GM12878 (cell line): ENCODE data around the gene CACNA1D. TPM values are rescaled to one million over a fixed set of nuclear protein-coding genes. Genes with fewer than 3 reads are reported as not detected.
A peak's percentile ranks its signal among the peaks of the same experiment; 100 is the strongest.

Source experiments
- ATAC-seq: fragments of 200-7000 bp; cut with Tn5 transposase; 3 replicates; pipeline ENCODE4 v1.9.1; 2020; ENCODE audit warnings: mild to moderate bottlenecking, moderate library complexity
- BruUV-seq: library from RNA; stranded (reverse); fragments of 400-500 nt; replicated peaks from 2 replicates; lab custom pipeline; 2021; lab: Mats Ljungman, UMichigan
- CTCF ChIA-PET: fragments of 300-600 bp; sonication (Branson Sonifier 250); formaldehyde crosslinking; extraction: SDS; loops from one replicate; lab custom pipeline; 2021; ENCODE audit warnings: inconsistent platforms; lab: Yijun Ruan, JAX
- POLR2A ChIA-PET: fragments of 350-600 bp; formaldehyde crosslinking; extraction: SDS; loops from one replicate; lab custom pipeline; 2021; ENCODE audit warnings: inconsistent platforms; lab: Charles Lee
- RAD21 ChIA-PET: fragments of 300-600 bp; sonication (Branson Sonifier 250); formaldehyde crosslinking; loops from one replicate; lab custom pipeline; 2023; ENCODE audit warnings: antibody characterized with exemption; ENCODE audit not compliant: unreplicated experiment; lab: Charles Lee
- SMC1A ChIA-PET: fragments of 300-600 bp; sonication (Branson Sonifier 250); formaldehyde crosslinking; loops from one replicate; lab custom pipeline; 2023; ENCODE audit not compliant: unreplicated experiment, uncharacterized antibody; lab: Charles Lee
- DNase-seq: peaks from one replicate; pipeline ENCODE4 v3.0.0-alpha.2; 2011; ENCODE audit warnings: low read depth, low spot score
- FAIRE-seq: peaks from 3 replicates; lab custom pipeline; 2011; peaks lifted over from hg19 to GRCh38; lab: Jason Lieb, UNC
- H2AFZ ChIP-seq: 2 replicates; pipeline ENCODE4 v1.6.0; 2011; ENCODE audit warnings: low read depth, low read length, control low read depth; ENCODE audit not compliant: control insufficient read depth
- H3K27ac ChIP-seq: 2 replicates; pipeline ENCODE4 v1.5.1; 2011; ENCODE audit warnings: control low read depth; ENCODE audit not compliant: control insufficient read depth, insufficient read depth
- H3K27me3 ChIP-seq, 2 experiments: replicated peaks in 1 of 2; 2 replicates each; pipeline versions ENCODE4 v1.6.0 to v1.6.1; 2011; ENCODE audit warnings: low read length in 1 of 2; ENCODE audit not compliant: control insufficient read depth in 2 of 2, insufficient read depth in 2 of 2
- H3K36me3 ChIP-seq, 2 experiments: 2 replicates each; pipeline ENCODE4 v1.5.1; 2011; ENCODE audit warnings: low read length in 1 of 2; ENCODE audit not compliant: control insufficient read depth in 2 of 2, insufficient read depth in 2 of 2
- H3K4me1 ChIP-seq: 2 replicates; pipeline ENCODE4 v1.6.1; 2011; ENCODE audit warnings: mild to moderate bottlenecking, low read length, moderate library complexity, mixed read lengths; ENCODE audit not compliant: control insufficient read depth, insufficient read depth
- H3K4me2 ChIP-seq: 2 replicates; pipeline ENCODE4 v1.6.0; 2011; ENCODE audit warnings: control low read depth; ENCODE audit not compliant: control insufficient read depth, insufficient read depth
- H3K4me3 ChIP-seq: fragments of 200-600 bp; sonication (generic); 2 replicates; pipeline ENCODE4 v1.5.1; 2016
- H3K79me2 ChIP-seq: 2 replicates; pipeline ENCODE4 v1.6.0; 2011; ENCODE audit warnings: low read length; ENCODE audit not compliant: control insufficient read depth, insufficient read depth
- H3K9ac ChIP-seq: 2 replicates; pipeline ENCODE4 v1.8.0; 2011; ENCODE audit warnings: low read length, control low read depth, mixed read lengths; ENCODE audit not compliant: control insufficient read depth, insufficient read depth
- H3K9me3 ChIP-seq: replicated peaks from 3 replicates; pipeline ENCODE4 v1.5.1; 2011; ENCODE audit warnings: mild to moderate bottlenecking, low read length; ENCODE audit not compliant: control insufficient read depth, insufficient read depth
- H4K20me1 ChIP-seq: 2 replicates; pipeline ENCODE4 v1.6.0; 2011; ENCODE audit not compliant: control insufficient read depth, insufficient read depth
- ASH2L ChIP-seq: fragments of 300-600, 200-600 bp; sonication (generic); IDR thresholded peaks from 2 replicates; pipeline ENCODE4 v1.6.1; 2017; ENCODE audit warnings: low read depth, mild to moderate bottlenecking, borderline replicate concordance
- BACH1 ChIP-seq: fragments of 450-650 bp; IDR thresholded peaks from 2 replicates; pipeline ENCODE4 v1.6.1; 2017; ENCODE audit warnings: mild to moderate bottlenecking, borderline replicate concordance
- BCL3 ChIP-seq: IDR thresholded peaks from 2 replicates; pipeline ENCODE4 v1.6.1; 2011; ENCODE audit warnings: borderline replicate concordance, low read depth, mild to moderate bottlenecking, moderate library complexity, low read length; ENCODE audit not compliant: insufficient read depth, poor library complexity, severe bottlenecking
- DPF2 ChIP-seq: fragments of 450-650 bp; IDR thresholded peaks from 2 replicates; pipeline ENCODE4 v1.6.1; 2017; ENCODE audit warnings: mild to moderate bottlenecking
- E4F1 ChIP-seq: fragments of 450-650 bp; IDR thresholded peaks from 2 replicates; pipeline ENCODE4 v1.6.1; 2018; ENCODE audit warnings: borderline replicate concordance, mild to moderate bottlenecking; ENCODE audit not compliant: partially characterized antibody
- EGR1 ChIP-seq, 2 experiments: IDR thresholded peaks; 1 replicate in 1 of 2; 2 replicates in 1 of 2; pipeline ENCODE4 v1.6.1; 2011 to 2012; ENCODE audit warnings: low read depth in 2 of 2, low read length in 2 of 2, borderline replicate concordance in 1 of 2, mild to moderate bottlenecking in 1 of 2, moderate library complexity in 1 of 2
- IKZF1 ChIP-seq: fragments of 450-650 bp; conservative IDR thresholded peaks from 2 replicates; pipeline ENCODE4 v1.6.1; 2017; ENCODE audit warnings: antibody characterized with exemption, mild to moderate bottlenecking
- IRF5 ChIP-seq: fragments of 450-650 bp; IDR thresholded peaks from 2 replicates; pipeline ENCODE4 v1.6.1; 2017; ENCODE audit warnings: borderline replicate concordance
- MTA2 ChIP-seq: fragments of 450-650 bp; IDR thresholded peaks from 2 replicates; pipeline ENCODE4 v1.6.1; 2016; ENCODE audit warnings: low read depth, mild to moderate bottlenecking, moderate library complexity
- MXI1 ChIP-seq: fragments of 150-350 bp; IDR thresholded peaks from 2 replicates; pipeline ENCODE4 v1.6.1; 2011; ENCODE audit warnings: low read depth, mild to moderate bottlenecking, inconsistent platforms, low read length, improper control_type of control experiment
- PKNOX1 ChIP-seq: fragments of 450-650 bp; IDR thresholded peaks from 2 replicates; pipeline ENCODE4 v1.6.1; 2016; ENCODE audit warnings: mild to moderate bottlenecking
- POLR2AphosphoS5 ChIP-seq: IDR thresholded peaks from 2 replicates; pipeline ENCODE4 v1.6.1; 2011; ENCODE audit warnings: mild to moderate bottlenecking, low read length, inconsistent platforms
- RELB ChIP-seq: fragments of 450-650 bp; IDR thresholded peaks from 2 replicates; pipeline ENCODE4 v1.6.1; 2017; ENCODE audit warnings: low read depth, mild to moderate bottlenecking, moderate library complexity
- STAT3 ChIP-seq: IDR thresholded peaks from 2 replicates; pipeline ENCODE4 v1.6.1; 2011; ENCODE audit warnings: low read depth, low read length, improper control_type of control experiment
- WGBS: methylation state at CpG from one replicate; pipeline ENCODE4 v1.1.6; 2016; ENCODE audit warnings: low lambda C conversion rate; ENCODE audit not compliant: insufficient replicate concordance, insufficient coverage; ENCODE audit errors: missing lambda C conversion rate; 5-methylcytosine and 5-hydroxymethylcytosine counted together
- in situ Hi-C: fragments of 300-500 bp; cut with MboI; formaldehyde crosslinking; loops from 9 replicates; pipeline ENCODE4 v1.14.3; 2018; ENCODE audit warnings: mixed read lengths
- intact Hi-C: fragments of 100-400 bp; cut with micrococcal nuclease; formaldehyde crosslinking; loops from one replicate; pipeline ENCODE4 v1.14.2; 2022; ENCODE audit not compliant: unreplicated experiment
- polyA plus RNA-seq, 11 experiments: library from polyadenylated mRNA; depleted of rRNA in 4 of 11; unstranded in 6 of 11; stranded (reverse) in 5 of 11; fragments of >200 nt; fragmentation: Nextera tagmentation in 4 of 11; fragmentation: Illumina TruSeq in 1 of 11; extraction: Ambion mirVana in 4 of 11; extraction: Trizol in 1 of 11; gene quantifications; 1 replicate in 1 of 11; 2 replicates in 10 of 11; pipeline versions ENCODE4 v1.2.1 to v1.2.3, GENCODE V29; 2011 to 2016; ENCODE audit warnings: inconsistent platforms in 2 of 11, missing spikeins in 2 of 11, low read depth in 1 of 11
- total RNA-seq, 4 experiments: library from RNA; depleted of rRNA in 3 of 4; stranded (reverse); fragments of >200 nt in 3 of 4; fragmentation: Illumina TruSeq in 1 of 4; extraction: Trizol in 1 of 4; gene quantifications; 2 replicates each; pipeline versions ENCODE4 v1.2.1 to v1.2.3, GENCODE V29; 2013 to 2021

CACNA1D gene
- total and polyA plus RNA-seq, 10 of the 15 experiments (the other 5 are each of a cell fraction or from before 2014, with no cell fraction given) = 0.21 to 24.4 (median 1.6) TPM

- Histone ChIP-seq H3K4me1 (peaks cover 22% of the 10 kb centered on the region), H3K4me2 (no peak overlapping the region), H3K36me3 (no peaks in the 10 kb centered on the region), H2AFZ (peak overlapping the region; percentile 30), H3K9me3 (no peaks in the 10 kb centered on the region), H3K9ac (no peak overlapping the region; the same call in 1 of the 2 replicates), H3K79me2 (no peaks in the 10 kb centered on the region), H3K4me3 (no peak overlapping the region), H4K20me1 (no peaks in the 10 kb centered on the region), H3K27ac (peak overlapping the region; percentile 65), H3K27me3 (no peaks in the 10 kb centered on the region)
- POLR2A ChIA-PET = interaction anchor here (0.5 to 4.5 kb wide), 9 partner anchors 12 to 72 kb away, joined by 3 to 30 read pairs (median 3); partner anchors contain the start of genes CHDH and IL17RB
- RAD21 ChIA-PET = interaction anchor here (0.7 to 4.9 kb wide), 10 partner anchors 8 to 147 kb away, joined by 3 to 41 read pairs (median 4); partner anchors contain the start of genes CHDH and IL17RB
- no TSS peak for BruUV-seq
- SMC1A ChIA-PET = interaction anchor here (0.8 to 4.5 kb wide), 16 partner anchors 10 to 117 kb away, joined by 3 to 40 read pairs (median 5); partner anchors contain the start of gene SELENOK
- CTCF ChIA-PET = interaction anchor here (0.7 to 2.3 kb wide), 5 partner anchors 9 to 125 kb away, joined by 3 to 9 read pairs (median 3); no protein-coding TSS in a partner anchor
- no peak for DNase-seq
- in situ Hi-C loops = no loop called here
- peak; percentile 60 for ATAC-seq
- 62% methylated on average over 5 of the region's 5 CpGs for WGBS
- no peak for FAIRE-seq
- intact Hi-C loops = loop anchor here (2.0 kb wide), 1 partner anchor 70 kb away; no protein-coding TSS in a partner anchor
- TF ChIP-seq MTA2 (peak; percentile 53; the same call in 1 of the 2 replicates), RELB (peak; percentile 74; the same call in 1 of the 2 replicates), BCL3 (no peak), E4F1 (no peak), STAT3 (no peak), MXI1 (no peak), IRF5 (no peak), ASH2L (no peak), IKZF1 (0 out of 2 replicates have a peak, but pooled peaks have one; percentile 25), PKNOX1 (peak; percentile 82), DPF2 (0 out of 2 replicates have a peak, but pooled peaks have one; percentile 8), POLR2AphosphoS5 (no peak), BACH1 (no peak), EGR1 (IDR thresholded peaks at IDR 0.05; ENCODE audit: borderline replicate concordance in 1 of 2, low read depth in 2 of 2, low read length in 2 of 2) (no peak)
Observed at GRCh38 chr3:53775018-53775417, 280.6 kb downstream of the CACNA1D start.
